Caki2 (cell line): ENCODE data around the gene PADI2. TPM values are rescaled to one million over a fixed set of nuclear protein-coding genes. Genes with fewer than 3 reads are reported as not detected.

ENCODE experiments used
- DNase-seq: peaks from one replicate; pipeline ENCODE4 v3.0.0-alpha.2; 2015; ENCODE audit warnings: low read depth
- in situ Hi-C: cut with HindIII; loops from 2 replicates; pipeline ENCODE4 v1.10.0; 2016; ENCODE audit warnings: low sequenced_read_pairs, low pct_unique_long_range_greater_than_20kb, mixed read lengths
- total RNA-seq: library from RNA; depleted of rRNA; stranded (reverse); fragments of >200 nt; shearing (Covaris generic); gene quantifications from 2 replicates; pipeline ENCODE4 v1.2.3, GENCODE V29; 2014; ENCODE audit warnings: low replicate concordance; rRNA removed

The PADI2 gene
- total RNA-seq, 1 experiment from 2014 or later = not detected

GRCh38 chr1:17017435-17017834 lies 101.8 kb downstream of the PADI2 start:
- in situ Hi-C loops = no loop called here
- no peak for DNase-seq

Other genes starting within 250 kb of the PADI2 start
- gene RNU1-2, start 223.5 kb downstream of the PADI2 start, total RNA-seq = not detected in 2 replicates
- gene CROCC, start 197.5 kb downstream of the PADI2 start, total RNA-seq = 8.0 and 15.7 TPM in 2 replicates
- not detected in 2 replicates for gene MFAP2, start 138.8 kb downstream of the PADI2 start, total RNA-seq
- 30.2 and 37.7 TPM in 2 replicates for gene ATP13A2, start 107.5 kb downstream of the PADI2 start, total RNA-seq
- 152 and 178 TPM in 2 replicates for gene SDHB, start 65.4 kb downstream of the PADI2 start, total RNA-seq
- gene PADI1, start 85.7 kb upstream of the PADI2 start, total RNA-seq = 4.4 and 7.2 TPM in 2 replicates
- gene PADI3, start 129.6 kb upstream of the PADI2 start, total RNA-seq = 82.9 and 83.2 TPM in 2 replicates
- not detected in 2 replicates for gene PADI4, start 188.7 kb upstream of the PADI2 start, total RNA-seq